GM21786 (cell line): ENCODE measurements around the gene ACP2.

Experiments
- ATAC-seq: cut with Tn5 transposase; IDR thresholded peaks from one replicate; pipeline ENCODE4 v1.9.1; 2021; ENCODE audit not compliant: unreplicated experiment

The ACP2 gene

DNA sequence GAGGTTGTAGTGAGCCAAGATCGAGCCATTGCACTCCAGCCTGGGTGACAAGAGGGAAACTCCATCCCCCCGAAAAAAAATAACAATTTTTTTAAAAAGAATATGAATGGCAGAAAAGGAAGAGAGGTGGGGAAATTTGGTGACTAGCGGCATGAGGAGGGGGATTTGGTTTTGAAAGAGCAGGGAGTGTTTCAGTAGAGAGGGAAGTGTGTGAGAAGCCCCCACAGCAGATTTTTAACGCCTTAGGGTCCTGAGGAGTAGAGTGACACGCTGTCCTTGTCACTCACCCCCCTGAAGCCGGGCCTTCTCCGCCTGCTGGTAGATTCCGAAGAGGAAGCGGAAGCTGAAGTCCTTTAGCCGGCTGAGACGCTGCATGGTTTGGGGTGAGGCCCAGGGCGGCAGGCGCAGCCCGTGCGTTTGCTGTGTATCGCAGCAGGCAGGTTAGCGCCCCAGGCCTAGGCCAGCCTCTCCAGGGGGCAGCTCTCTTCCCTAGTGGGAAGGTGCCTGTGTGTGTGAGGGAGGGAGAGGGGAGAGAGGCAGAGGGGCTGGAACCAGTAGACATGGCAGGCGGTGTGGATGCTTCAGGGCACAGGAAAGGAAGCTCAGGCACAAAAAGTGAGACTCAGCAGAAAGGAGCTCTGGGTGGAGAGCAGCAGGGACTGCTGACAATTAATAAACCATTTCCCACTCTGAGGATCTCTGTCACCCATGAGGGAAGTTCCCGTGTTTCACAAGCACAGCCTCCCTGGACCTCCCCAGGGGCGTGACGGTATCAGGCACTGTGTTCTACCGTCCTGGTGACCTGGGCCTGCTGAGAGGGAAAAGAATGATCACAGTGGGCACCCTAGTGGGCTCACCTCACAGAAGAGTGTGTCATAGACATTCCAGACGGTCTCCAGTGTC, 3.9 kb downstream of the ACP2 start:
- no peak for ATAC-seq

DNA sequence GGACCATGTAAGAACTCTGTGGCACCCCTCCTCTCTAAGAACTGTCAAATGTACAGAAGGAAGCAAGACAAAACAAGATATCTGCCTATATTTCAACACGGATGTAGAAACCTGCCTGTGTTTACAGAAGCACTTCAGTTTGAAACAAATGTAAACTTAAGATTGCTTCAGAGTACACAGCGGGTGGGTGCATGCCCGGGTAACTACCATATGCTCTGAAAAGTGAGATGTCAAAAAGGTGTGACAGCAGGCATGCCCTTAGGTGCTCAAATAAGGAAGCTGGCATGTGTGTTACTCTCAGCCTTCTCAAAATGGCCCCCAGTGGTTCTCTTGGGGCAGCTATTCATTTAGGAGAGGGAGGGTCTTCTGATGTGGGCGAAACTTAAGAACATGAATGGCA, 5.2 kb downstream of the ACP2 start:
- ATAC-seq, result no peak

DNA sequence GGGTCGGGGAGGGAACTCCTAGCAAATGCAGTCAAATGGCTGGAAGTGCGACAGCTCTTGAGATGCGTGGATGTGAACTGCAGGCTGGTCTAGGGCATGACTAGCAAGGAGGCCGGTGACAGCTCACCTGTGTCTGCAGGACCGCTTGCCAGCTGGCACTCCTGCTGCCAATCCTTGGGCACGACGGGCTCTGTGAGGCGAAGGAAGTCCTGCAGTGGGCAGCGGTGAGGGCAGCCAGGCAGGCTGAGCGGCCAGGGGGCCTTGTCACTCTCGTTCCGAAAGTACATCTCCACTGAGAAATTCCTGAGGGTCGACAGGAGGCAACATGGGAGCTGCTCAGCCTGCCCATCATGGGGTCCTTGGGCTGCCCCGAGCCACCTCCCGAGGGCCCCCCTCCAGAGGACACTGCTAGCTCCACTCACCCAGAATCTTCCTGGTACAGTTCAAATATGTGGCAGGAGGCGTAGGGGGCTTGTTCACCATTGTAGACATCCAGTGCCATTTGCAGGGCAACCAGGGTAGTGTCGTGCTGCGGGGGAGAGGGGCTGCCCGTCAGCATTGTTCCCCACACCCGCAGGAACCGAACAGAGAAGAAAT, 5.9 kb downstream of the ACP2 start:
- ATAC-seq, result no peak

DNA sequence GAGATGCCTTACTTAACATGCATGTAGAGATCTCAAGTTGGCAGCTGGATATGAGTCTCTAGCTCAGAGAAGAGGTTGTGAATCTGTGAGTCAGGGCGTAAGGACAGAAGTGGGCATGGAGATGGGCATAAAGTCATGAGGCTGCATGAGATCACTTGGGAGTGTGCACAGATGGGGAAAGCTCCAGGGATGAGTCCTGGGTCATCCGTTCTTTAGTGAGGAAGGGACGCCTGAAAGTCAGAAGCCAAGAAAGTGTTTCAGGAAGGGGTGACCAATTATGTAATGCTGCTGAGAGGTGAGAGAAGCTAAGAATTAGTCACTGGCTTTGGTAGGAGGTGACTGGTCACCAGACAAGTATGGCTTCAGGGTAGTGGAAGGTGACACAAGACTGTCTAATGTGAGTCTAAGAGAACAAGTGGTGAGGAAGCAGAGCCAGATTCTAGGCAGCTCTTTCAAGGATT, 6.7 kb downstream of the ACP2 start:
- no peak for ATAC-seq

DNA sequence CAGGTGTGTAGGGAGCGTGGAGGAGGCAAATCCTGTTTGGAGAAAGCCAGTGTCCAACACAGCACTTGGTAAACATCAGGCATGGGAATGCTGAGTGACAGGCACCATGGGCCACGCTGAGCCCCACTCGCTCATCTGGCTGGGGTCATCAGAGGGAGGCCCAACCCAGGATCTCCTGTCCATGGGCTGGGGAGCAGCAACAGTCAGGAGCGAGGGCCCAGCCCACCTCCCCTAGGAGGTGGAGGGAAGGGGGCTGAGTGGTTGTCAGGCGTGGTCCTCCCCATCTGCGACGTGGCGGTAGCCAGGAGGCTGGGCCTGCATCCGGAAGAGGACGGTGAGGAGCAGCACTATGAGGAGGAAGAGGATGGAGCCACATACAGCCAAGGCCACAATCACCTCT, 8.8 kb downstream of the ACP2 start:
- ATAC-seq, result no peak

DNA sequence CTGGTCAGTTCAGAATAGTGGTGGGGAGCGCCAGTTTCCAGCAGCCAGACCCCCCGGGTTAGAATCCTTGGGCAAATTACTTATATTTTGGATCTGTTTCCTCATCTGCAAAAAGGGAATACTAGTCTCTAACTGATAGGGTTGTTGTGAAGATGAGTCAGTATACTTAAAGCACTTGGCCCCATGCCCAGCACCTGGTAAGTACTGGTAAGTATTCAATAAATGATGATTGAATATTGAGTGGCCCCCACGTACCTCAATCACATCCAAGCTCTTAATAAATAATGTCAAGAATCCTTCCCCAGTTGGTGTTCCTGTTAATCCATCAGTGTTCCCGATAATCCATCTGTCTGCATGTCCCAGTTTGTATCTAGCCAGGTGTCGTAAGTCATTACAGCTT, 12.1 kb downstream of the ACP2 start:
- ATAC-seq, result no peak

DNA sequence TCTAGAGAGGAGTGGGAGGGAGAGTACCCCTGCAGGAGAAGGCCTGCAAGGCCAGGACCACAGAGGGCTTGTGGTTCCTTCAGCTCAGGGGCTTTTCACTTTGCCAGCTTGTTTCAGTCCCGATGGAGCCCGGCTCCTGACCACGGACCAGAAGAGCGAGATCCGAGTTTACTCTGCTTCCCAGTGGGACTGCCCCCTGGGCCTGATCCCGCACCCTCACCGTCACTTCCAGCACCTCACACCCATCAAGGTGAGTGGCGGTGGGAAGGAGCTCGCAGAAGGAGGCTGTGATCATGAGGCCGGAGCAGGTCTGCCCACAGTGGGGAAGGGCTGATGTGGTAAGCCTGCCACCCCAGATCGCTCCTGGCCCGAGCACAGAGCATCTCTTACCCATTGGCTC, 13.5 kb downstream of the ACP2 start:
- ATAC-seq, result no peak

DNA sequence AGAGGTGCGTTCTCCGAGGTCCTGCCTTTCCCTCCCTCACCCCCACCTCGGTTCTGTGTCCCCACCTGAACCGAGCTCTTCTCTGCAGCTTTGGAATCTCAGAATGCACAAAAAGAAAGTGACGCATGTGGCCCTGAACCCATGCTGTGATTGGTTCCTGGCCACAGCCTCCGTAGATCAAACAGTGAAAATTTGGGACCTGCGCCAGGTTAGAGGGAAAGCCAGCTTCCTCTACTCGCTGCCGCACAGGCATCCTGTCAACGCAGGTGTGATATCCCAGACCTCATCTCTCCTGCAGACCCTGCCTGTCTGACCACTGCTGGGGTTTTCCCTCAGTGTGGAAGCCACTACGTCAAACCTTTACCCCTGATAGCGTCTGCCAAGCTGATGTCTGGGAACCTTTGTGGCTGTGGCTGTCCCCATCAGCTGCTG, 13.9 kb downstream of the ACP2 start:
- ATAC-seq, result no peak

DNA sequence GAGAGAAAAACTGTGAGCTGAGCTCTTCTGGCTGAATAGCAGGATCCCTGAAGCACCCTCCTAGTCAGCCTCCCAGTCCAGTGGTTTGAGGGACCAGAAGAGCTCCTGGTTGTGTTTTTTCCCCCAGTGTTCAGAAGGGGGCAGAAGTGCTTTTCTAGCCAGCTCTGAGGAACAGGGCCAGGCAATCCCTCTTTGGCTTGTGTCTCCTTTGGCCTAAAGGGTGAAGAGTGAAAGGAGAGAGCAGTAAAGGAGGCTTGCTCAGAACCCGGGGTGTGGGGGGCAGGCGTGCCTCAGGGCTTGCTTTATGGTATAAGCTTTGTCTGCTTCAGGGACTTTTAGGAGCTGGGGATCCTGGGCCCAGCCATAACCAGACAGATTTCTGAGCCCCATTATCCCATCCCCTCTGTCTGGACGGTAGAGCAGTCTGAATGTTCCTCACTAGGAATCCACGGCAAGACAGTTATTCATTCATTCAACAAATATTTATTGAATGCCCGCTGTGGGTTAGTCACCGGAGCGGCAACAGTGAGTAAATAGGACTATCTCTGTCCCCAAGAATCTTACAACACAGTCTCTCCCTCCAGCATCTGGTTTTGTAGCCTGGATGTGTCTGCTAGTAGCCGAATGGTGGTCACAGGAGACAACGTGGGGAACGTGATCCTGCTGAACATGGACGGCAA, 14.5 kb downstream of the ACP2 start:
- ATAC-seq, result no peak

DNA sequence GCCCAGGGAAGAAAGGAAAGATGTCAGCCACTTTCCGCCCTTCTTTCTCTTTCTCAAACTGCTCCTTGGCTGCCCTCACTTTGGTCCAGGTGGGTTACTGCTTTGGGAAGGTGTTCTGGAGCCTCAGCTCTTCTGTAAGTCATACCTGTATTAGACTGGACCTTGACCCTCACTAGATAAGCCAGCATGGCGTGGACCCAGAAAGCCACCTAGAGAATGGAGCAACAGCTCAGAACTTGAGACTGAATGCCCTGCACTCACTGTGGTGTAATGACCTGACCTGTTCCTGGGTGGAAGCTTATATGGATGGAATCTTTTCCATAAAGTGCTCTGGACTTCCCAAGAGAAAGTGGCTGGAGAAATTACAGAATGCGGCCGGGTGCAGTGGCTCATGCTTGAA, 15.6 kb downstream of the ACP2 start:
- ATAC-seq, result no peak

DNA sequence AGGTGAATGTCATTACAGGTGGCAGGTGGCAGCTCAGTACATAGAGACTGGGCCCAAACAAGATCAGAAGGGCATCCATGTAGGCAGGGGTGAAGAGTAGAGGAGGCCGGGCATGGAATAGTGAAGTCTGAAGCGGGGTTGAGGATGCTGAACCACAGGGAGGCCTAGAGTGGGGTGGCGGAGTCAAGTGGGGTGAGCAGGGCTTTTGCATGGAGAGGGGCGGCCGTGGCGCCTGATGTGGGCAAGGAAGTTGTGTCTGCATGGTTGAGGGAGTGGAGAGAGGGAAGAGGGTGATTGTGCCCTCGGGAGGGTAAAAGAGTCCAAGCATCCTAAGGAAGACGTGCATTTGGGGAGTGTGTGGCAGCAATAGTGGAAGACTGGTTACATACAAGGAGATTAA, 19.5 kb downstream of the ACP2 start:
- ATAC-seq, result no peak

DNA sequence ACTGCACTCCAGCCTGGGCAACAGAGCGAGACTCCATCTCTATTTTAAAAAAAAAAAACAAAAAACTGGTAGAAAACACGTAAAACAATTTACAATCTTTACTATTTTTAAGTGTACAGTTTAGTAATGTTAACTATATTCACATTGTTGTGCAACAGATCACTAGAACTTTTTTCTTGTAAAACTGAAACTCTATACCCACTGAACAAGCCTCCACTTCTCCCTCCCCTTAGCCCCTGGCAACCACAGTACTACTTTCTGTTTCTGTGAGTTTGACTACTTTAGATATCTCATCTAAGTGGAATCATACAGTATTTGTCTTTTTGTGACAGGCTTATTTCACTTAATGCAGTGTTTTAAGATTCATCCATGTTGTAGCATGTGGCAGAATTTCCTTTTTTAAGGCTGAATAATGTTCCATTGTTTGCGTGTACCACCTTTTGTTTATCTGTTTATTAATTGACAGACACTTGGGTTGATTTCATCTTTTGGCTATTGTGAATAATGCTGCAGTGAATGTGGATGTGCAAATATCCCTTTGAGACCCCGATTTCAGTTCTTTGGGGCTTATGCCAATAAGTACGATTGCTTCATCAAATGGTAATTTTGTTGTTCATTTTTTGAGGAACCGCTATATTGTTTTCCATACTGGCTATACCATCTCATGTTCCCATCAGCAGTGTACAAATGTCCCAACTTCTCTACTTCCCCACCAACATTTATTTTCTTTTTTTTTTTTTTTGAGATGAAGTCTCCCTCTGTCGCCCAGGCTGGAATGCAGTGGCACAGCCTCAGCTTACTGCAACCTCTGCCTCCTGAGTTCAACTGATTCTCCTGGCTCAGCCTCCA, 22.8 kb downstream of the ACP2 start:
- ATAC-seq, result peak; percentile 85

DNA sequence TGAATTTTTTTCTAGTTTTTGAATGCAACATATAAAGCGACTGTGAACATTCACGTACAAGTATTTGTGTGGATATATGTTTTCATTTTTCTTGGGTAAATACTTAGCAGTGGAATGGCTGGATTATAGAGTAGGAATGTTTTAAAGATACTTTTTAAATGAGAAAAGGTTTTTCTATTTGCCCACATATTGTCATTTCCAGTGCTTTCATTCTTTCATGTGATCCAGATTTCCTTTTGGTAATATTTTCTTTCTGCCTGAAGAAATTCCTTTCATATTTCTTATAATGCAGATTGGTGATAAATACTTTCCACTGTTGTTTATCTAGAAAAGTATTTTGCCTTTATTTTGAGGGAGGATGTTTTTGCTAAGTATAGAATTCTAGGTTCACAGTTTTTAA, 25.9 kb downstream of the ACP2 start:
- ATAC-seq, result no peak

DNA sequence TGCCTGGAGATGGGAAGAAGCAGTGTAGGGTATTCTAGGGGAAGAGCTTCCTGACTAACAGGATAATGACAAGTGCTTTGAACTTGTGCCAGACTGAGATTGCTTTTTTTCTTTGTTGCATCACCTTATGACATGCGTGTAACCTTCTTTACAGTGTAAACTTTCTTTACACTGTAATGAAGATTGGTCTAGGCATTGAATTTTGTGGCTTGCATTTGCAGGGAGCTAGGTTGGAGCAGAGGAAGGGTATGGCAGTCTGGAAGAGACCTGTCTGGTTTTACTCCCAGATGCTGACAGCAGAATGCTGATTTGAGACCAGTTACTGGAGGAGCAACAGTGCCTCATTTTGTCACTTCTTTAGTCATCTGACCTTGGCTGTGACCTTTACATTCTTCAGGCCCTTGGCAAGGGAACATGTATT, 28.2 kb downstream of the ACP2 start:
- no peak for ATAC-seq

DNA sequence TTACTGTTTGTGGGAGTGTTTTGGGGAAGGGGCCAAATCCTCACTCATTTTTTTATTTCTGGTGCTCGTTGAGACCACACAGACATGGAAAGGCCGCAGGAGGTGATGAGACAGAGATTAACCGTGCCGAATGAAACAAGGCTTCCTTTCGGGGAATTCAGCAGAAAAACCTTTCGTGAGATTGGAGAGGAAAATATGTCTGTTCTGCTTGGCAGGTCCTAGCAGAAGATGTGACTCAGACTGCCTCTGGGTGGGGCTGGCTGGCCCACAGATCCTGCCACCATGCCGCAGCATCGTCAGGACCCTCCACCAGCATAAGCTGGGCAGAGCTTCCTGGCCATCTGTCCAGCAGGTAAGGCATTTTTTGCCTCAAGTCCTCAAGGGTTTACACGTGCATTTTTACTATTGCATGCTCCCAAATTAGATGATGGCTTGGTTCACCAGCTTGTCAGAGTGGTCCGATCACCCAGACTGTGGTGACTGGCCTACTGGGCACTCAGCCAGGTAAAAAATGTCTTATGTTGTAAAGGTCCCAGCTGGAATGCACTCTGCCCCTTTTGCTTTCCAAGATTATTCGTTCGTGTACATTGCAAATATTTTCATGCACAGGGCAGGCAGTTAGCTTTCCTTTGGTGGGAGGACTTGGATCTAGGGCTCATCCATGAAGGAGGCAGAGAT, 32.4 kb downstream of the ACP2 start:
- no peak for ATAC-seq

DNA sequence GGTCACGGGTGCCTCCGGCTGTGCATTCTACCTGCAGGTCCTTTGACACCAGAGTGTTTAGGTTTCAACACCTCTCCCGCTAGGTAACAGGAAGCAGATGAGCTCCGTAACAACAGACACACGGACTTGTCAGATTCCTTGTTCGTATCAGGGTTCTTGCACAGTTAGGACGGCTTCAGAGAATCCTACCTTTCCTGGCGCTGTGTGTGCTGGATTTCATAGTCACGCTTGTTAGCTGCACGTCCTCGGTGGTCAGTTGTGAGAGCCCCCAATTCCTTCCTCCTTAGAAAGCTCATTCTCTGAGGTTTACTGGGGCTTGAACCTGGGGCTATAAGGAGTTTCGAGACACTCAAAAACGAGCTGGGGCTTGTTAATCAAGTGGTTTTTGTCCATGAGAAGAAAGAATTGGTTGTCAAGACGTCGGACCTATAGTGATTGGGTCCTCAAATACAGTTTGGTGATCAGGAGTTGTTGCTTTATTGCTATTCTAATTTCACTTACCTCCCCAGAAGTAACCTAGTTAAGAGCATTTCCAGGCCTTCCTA, 33.2 kb downstream of the ACP2 start:
- ATAC-seq, result no peak

DNA sequence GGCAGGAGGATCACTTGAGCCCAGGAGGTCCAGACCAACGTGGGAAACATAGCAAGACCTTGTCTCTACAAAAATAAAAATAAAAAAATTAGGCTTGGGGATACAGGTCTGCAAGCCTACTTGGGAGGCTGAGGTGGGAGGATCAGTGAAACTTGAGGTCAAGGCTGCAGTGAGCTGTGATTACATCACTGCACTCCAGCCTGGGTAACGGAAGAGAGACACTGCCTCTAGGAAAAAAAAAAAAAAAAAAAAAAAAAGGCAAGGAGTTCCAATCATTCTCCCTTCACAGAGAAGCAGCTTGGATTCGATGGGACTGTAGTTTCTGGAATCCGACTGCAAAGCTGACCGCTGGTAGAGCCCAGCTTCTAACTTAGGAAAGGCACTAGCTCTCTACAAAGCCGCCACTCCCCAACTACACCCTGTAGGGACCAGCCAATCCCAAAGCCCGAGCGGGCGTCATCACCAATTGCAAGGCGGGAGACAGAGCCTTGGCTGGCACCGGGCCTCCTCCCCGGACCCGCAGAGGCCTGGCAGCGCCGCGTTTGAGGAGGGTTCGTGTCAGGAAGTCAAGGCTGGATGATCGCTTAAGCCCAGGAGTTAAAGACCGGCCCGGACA, 34.6 kb downstream of the ACP2 start:
- ATAC-seq, result peak; percentile 76

DNA sequence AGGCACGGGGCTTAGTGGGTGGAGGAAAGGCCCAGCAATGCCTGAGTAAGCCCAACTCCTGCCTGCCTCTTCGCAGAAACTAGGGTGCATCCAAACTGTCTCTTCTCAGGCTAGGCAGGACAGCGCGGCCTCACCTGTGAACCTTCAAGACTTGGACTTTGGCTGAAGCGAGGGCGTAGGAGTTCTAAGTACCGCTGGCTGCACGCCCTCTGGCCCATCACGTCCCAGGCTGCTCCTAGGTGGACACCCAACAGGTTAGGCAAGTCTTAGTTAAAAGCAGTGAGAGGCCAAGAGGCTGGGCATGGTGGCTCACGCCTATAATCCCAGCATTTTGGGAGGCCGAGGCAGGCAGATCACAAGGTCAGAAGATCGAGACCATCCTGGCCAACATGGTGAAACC, 35.7 kb downstream of the ACP2 start:
- ATAC-seq, result no peak

DNA sequence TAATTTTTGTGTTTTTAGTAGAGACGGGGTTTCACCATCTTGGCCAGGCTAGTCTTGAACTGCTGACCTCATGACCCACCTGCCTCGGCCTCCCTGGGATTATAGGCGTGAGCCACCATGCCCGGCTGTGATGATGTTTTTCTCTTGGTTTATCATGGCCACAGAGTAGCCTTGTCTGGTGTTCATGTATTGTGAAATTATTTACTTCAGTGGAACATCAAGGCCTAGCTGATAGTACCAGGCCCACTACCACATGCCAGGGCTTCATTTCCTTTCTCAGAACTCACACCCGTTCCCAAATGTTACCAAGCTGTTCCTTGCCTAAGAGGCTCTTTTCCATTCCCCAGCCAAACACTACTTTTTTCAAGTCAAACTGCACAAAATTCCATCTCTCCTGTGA, 40.0 kb downstream of the ACP2 start:
- no peak for ATAC-seq
